ENCODE results near the gene OSBPL9.
A peak's percentile ranks its signal among the peaks of the same experiment; 100 is the strongest.

OSBPL9 gene

DNA sequence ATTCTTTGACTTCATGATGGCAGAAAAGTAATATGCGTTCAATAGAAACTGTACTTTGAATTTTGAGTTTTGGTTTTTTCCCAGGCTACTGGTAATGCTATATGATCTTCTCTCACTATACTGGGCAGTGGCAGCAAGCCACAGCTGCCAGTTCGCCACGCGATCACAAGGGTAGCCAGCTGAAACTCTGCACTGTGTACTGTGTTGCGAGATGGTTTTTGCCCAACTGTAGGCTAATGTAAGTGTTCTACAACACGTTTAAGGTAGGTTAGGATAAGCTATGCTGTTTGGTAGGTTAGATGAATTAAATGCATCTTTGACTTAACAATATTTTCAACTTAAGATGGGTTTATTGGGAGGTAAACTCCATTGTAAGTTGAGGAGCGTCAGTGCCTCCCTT, 138.5 kb downstream of the OSBPL9 start:
- peaks cover 13% of the 10 kb centered on the region for H3K36me3 ChIP-seq (replicated peaks)

GRCh38 chr1:51756290-51756689, 139.4 kb downstream of the OSBPL9 start:
- Histone ChIP-seq H3K4me3 (ENCODE audit: low read depth, low read length) (no peak overlapping the region), H3K27ac (no peak overlapping the region), H3K36me3 (replicated peaks) (peaks cover 13% of the 10 kb centered on the region), H3K27me3 (replicated peaks) (no peaks in the 10 kb centered on the region)
- TF ChIP-seq, protein P1, sequence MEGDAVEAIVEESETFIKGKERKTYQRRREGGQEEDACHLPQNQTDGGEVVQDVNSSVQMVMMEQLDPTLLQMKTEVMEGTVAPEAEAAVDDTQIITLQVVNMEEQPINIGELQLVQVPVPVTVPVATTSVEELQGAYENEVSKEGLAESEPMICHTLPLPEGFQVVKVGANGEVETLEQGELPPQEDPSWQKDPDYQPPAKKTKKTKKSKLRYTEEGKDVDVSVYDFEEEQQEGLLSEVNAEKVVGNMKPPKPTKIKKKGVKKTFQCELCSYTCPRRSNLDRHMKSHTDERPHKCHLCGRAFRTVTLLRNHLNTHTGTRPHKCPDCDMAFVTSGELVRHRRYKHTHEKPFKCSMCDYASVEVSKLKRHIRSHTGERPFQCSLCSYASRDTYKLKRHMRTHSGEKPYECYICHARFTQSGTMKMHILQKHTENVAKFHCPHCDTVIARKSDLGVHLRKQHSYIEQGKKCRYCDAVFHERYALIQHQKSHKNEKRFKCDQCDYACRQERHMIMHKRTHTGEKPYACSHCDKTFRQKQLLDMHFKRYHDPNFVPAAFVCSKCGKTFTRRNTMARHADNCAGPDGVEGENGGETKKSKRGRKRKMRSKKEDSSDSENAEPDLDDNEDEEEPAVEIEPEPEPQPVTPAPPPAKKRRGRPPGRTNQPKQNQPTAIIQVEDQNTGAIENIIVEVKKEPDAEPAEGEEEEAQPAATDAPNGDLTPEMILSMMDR (IDR thresholded peaks at IDR 0.05; ENCODE audit: low read depth, low read length, missing control alignments), result no peak
- in situ Hi-C loops (cut with HindIII; ENCODE audit: low pct_ligation_motif_present, low sequenced_read_pairs), result no loop called here
- no peak for DNase-seq

More for the DNA sequence above, 138.5 kb downstream of the OSBPL9 start:
- Histone ChIP-seq H3K27me3 (replicated peaks) (no peaks in the 10 kb centered on the region), H3K27ac (no peak overlapping the region), H3K4me3 (ENCODE audit: low read depth, low read length) (no peak overlapping the region)
- in situ Hi-C loops (cut with HindIII; ENCODE audit: low pct_ligation_motif_present, low sequenced_read_pairs), result no loop called here
- TF ChIP-seq, protein P1 (IDR thresholded peaks at IDR 0.05; ENCODE audit: low read depth, low read length, missing control alignments), result no peak
- no peak for DNase-seq

DNA sequence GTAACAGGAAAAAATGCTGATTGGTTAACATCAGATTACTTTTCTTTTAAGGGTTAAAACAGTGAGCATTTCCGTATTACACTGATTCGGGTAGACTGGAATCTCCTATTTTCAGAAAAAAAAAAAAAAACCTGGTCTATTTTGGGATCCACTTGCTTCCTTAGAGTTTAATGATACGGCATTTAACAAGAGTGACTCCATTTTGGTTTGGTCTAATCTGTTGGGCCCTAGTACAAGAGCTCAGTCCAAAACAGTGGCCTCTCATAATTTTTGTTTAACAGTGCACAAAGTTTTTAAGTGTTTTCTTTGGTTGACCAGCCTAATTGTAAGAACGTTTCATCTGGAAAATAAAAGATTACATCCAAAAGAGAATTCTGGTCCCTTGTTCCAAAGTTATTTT, 141.4 kb downstream of the OSBPL9 start:
- Histone ChIP-seq H3K4me3 (ENCODE audit: low read depth, low read length) (no peak overlapping the region), H3K27me3 (replicated peaks) (no peaks in the 10 kb centered on the region), H3K27ac (no peak overlapping the region), H3K36me3 (replicated peaks) (peaks cover 6% of the 10 kb centered on the region)
- DNase-seq, result no peak
- in situ Hi-C loops (cut with HindIII; ENCODE audit: low pct_ligation_motif_present, low sequenced_read_pairs), result no loop called here
- TF ChIP-seq, protein P1 (IDR thresholded peaks at IDR 0.05; ENCODE audit: low read depth, low read length, missing control alignments), result no peak

DNA sequence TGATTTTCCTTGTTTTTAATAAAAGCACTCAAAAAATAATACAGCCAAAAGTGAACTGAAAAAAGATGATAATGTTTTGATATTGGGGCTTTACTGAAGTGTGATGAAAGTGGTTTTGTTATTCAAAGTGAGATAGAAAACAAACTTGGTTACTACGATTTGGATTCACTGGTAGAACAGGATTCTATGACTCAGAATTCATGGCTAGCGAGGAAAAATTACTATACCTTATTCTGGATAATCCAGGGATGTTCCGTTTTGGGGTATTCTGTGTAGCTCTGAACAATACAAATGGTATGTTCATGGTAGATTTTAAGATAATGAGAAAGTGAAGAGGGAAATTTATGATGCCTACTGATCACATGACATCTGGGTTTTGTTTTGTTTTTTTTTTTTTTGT, 144.0 kb downstream of the OSBPL9 start:
- in situ Hi-C loops (cut with HindIII; ENCODE audit: low pct_ligation_motif_present, low sequenced_read_pairs), result no loop called here
- Histone ChIP-seq H3K4me3 (ENCODE audit: low read depth, low read length) (no peak overlapping the region), H3K27ac (no peak overlapping the region), H3K27me3 (replicated peaks) (no peaks in the 10 kb centered on the region), H3K36me3 (replicated peaks) (peaks cover 4% of the 10 kb centered on the region)
- TF ChIP-seq, protein P1 (IDR thresholded peaks at IDR 0.05; ENCODE audit: low read depth, low read length, missing control alignments), result no peak
- no peak for DNase-seq

GRCh38 chr1:51761351-51761750, 144.5 kb downstream of the OSBPL9 start:
- TF ChIP-seq, protein P1 (IDR thresholded peaks at IDR 0.05; ENCODE audit: low read depth, low read length, missing control alignments), result no peak
- in situ Hi-C loops (cut with HindIII; ENCODE audit: low pct_ligation_motif_present, low sequenced_read_pairs), result no loop called here
- H3K27ac ChIP-seq, result no peak overlapping the region
- peaks cover 5% of the 10 kb centered on the region for H3K36me3 ChIP-seq (replicated peaks)
- no peaks in the 10 kb centered on the region for H3K27me3 ChIP-seq (replicated peaks)
- DNase-seq, result no peak
- H3K4me3 ChIP-seq (ENCODE audit: low read depth, low read length), result no peak overlapping the region

GRCh38 chr1:51768971-51769588, 152.2 kb downstream of the OSBPL9 start:
- H3K36me3 ChIP-seq (replicated peaks), result peaks cover 33% of the 10 kb centered on the region
- H3K27me3 ChIP-seq (replicated peaks), result no peaks in the 10 kb centered on the region
- H3K27ac ChIP-seq, result no peak overlapping the region
- peak; percentile 51 for DNase-seq
- in situ Hi-C loops (cut with HindIII; ENCODE audit: low pct_ligation_motif_present, low sequenced_read_pairs), result no loop called here
- TF ChIP-seq, protein P1 (IDR thresholded peaks at IDR 0.05; ENCODE audit: low read depth, low read length, missing control alignments), result peak; percentile 81
- H3K4me3 ChIP-seq (ENCODE audit: low read depth, low read length), result no peak overlapping the region
